Sigmoid colon (tissue), 3 donors: ENCODE results near the gene PFKFB2.
A peak's percentile ranks its signal among the peaks of the same experiment; 100 is the strongest.

Experiments
- CTCF ChIP-seq, 4 experiments: fragments of 450-650 bp in 3 of 4; fragments of 200-600 bp in 1 of 4; IDR thresholded peaks; one replicate each; pipeline ENCODE4 v1.5.1; 2016 to 2019; ENCODE audit warnings: antibody characterized with exemption in 4 of 4, mild to moderate bottlenecking in 3 of 4, moderate library complexity in 2 of 4
- POLR2A ChIP-seq, 2 donors: fragments of 450-650 bp; IDR thresholded peaks; one replicate each; pipeline ENCODE4 v1.6.1; 2016; ENCODE audit warnings: antibody characterized with exemption in 2 of 2, mild to moderate bottlenecking in 2 of 2, moderate library complexity in 2 of 2

- TF ChIP-seq CTCF (IDR thresholded peaks at IDR 0.05) (peak in 1 of 4 experiments; percentile 5), POLR2A (IDR thresholded peaks at IDR 0.05) (peak; percentile 19 to 27)
Observed at GRCh38 chr1:207050480-207051190, 2.4 kb upstream of the PFKFB2 start.
